ENCODE data around the gene ADAT3.

ADAT3 gene

GRCh38 chr19:1929021-1929742 lies 24.0 kb downstream of the ADAT3 start:
- Histone ChIP-seq H3K4me3 (ENCODE audit: low read depth, low read length) (peak overlapping the region; percentile 2), H3K9me3 (ENCODE audit: control insufficient read depth, insufficient read depth, low read depth, low read length) (no peaks in the 10 kb centered on the region), H3K27ac (ENCODE audit: extremely low read depth, low read depth, low read length) (no peak overlapping the region), H3K36me3 (ENCODE audit: control insufficient read depth in 2 of 2, insufficient read depth in 1 of 2, low read length in 2 of 2) (peaks cover 0 to 7% of the 10 kb centered on the region in 2 experiments; a peak in 2 of 3 replicates), H3K4me1 (ENCODE audit: control insufficient read depth, insufficient read depth, low read length) (no peaks in the 10 kb centered on the region)
- POLR2A ChIA-PET = interaction anchor here (0.9 kb wide), 1 partner anchor 16 kb away, joined by 7 read pairs; no protein-coding TSS in a partner anchor
- CTCF ChIA-PET = interaction anchor here (0.6 to 1.7 kb wide), 21 partner anchors 9 to 343 kb away, joined by 3 to 8 read pairs (median 4); no protein-coding TSS in a partner anchor
- 0 out of 2 replicates have a peak, but pooled peaks have one; percentile 24 for TF ChIP-seq ZNF600 (tag by site-specific recombination; IDR thresholded peaks at IDR 0.05)
- no peak for TF ChIP-seq ZNF146 (tag by site-specific recombination; IDR thresholded peaks at IDR 0.05)
- TF ChIP-seq ZNF610 (tag by site-specific recombination; IDR thresholded peaks at IDR 0.05; ENCODE audit: borderline replicate concordance) = no peak
- TF ChIP-seq, protein P1, sequence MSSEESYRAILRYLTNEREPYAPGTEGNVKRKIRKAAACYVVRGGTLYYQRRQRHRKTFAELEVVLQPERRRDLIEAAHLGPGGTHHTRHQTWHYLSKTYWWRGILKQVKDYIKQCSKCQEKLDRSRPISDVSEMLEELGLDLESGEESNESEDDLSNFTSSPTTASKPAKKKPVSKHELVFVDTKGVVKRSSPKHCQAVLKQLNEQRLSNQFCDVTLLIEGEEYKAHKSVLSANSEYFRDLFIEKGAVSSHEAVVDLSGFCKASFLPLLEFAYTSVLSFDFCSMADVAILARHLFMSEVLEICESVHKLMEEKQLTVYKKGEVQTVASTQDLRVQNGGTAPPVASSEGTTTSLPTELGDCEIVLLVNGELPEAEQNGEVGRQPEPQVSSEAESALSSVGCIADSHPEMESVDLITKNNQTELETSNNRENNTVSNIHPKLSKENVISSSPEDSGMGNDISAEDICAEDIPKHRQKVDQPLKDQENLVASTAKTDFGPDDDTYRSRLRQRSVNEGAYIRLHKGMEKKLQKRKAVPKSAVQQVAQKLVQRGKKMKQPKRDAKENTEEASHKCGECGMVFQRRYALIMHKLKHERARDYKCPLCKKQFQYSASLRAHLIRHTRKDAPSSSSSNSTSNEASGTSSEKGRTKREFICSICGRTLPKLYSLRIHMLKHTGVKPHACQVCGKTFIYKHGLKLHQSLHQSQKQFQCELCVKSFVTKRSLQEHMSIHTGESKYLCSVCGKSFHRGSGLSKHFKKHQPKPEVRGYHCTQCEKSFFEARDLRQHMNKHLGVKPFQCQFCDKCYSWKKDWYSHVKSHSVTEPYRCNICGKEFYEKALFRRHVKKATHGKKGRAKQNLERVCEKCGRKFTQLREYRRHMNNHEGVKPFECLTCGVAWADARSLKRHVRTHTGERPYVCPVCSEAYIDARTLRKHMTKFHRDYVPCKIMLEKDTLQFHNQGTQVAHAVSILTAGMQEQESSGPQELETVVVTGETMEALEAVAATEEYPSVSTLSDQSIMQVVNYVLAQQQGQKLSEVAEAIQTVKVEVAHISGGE (tag by site-specific recombination; conservative IDR thresholded peaks at IDR 0.05; ENCODE audit: low read depth) = 0 out of 2 replicates have a peak, but pooled peaks have one; percentile 21
- TF ChIP-seq ZNF266 (tag by site-specific recombination; IDR thresholded peaks at IDR 0.05; ENCODE audit: low read depth) = no peak
- peak; percentile 58 for TF ChIP-seq ZXDB (tag by site-specific recombination; IDR thresholded peaks at IDR 0.05)
- peak; percentile 45; the same call in 1 of the 2 replicates for TF ChIP-seq ZNF2 (tag by site-specific recombination; IDR thresholded peaks at IDR 0.05)
- TF ChIP-seq KLF1 (tag by site-specific recombination; IDR thresholded peaks at IDR 0.05) = peak; percentile 27; the same call in 1 of the 2 replicates
- TF ChIP-seq, protein P2, sequence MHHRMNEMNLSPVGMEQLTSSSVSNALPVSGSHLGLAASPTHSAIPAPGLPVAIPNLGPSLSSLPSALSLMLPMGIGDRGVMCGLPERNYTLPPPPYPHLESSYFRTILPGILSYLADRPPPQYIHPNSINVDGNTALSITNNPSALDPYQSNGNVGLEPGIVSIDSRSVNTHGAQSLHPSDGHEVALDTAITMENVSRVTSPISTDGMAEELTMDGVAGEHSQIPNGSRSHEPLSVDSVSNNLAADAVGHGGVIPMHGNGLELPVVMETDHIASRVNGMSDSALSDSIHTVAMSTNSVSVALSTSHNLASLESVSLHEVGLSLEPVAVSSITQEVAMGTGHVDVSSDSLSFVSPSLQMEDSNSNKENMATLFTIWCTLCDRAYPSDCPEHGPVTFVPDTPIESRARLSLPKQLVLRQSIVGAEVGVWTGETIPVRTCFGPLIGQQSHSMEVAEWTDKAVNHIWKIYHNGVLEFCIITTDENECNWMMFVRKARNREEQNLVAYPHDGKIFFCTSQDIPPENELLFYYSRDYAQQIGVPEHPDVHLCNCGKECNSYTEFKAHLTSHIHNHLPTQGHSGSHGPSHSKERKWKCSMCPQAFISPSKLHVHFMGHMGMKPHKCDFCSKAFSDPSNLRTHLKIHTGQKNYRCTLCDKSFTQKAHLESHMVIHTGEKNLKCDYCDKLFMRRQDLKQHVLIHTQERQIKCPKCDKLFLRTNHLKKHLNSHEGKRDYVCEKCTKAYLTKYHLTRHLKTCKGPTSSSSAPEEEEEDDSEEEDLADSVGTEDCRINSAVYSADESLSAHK (tag by site-specific recombination; IDR thresholded peaks at IDR 0.05) = peak; percentile 95
- TF ChIP-seq ZNF19 (tag by site-specific recombination; IDR thresholded peaks at IDR 0.05; ENCODE audit: low read depth) = no peak
- TF ChIP-seq KLF8 (tag by site-specific recombination; IDR thresholded peaks at IDR 0.05) = peak; percentile 57; the same call in 1 of the 2 replicates
- TF ChIP-seq, protein P3, sequence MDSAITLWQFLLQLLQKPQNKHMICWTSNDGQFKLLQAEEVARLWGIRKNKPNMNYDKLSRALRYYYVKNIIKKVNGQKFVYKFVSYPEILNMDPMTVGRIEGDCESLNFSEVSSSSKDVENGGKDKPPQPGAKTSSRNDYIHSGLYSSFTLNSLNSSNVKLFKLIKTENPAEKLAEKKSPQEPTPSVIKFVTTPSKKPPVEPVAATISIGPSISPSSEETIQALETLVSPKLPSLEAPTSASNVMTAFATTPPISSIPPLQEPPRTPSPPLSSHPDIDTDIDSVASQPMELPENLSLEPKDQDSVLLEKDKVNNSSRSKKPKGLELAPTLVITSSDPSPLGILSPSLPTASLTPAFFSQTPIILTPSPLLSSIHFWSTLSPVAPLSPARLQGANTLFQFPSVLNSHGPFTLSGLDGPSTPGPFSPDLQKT (IDR thresholded peaks at IDR 0.05; ENCODE audit: borderline replicate concordance, low read depth, low read length) = no peak
- TF ChIP-seq, protein P4, sequence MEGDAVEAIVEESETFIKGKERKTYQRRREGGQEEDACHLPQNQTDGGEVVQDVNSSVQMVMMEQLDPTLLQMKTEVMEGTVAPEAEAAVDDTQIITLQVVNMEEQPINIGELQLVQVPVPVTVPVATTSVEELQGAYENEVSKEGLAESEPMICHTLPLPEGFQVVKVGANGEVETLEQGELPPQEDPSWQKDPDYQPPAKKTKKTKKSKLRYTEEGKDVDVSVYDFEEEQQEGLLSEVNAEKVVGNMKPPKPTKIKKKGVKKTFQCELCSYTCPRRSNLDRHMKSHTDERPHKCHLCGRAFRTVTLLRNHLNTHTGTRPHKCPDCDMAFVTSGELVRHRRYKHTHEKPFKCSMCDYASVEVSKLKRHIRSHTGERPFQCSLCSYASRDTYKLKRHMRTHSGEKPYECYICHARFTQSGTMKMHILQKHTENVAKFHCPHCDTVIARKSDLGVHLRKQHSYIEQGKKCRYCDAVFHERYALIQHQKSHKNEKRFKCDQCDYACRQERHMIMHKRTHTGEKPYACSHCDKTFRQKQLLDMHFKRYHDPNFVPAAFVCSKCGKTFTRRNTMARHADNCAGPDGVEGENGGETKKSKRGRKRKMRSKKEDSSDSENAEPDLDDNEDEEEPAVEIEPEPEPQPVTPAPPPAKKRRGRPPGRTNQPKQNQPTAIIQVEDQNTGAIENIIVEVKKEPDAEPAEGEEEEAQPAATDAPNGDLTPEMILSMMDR (tag by site-specific recombination; IDR thresholded peaks at IDR 0.05) = peak; percentile 52
- no peak for TF ChIP-seq ZNF112 (tag by site-specific recombination; IDR thresholded peaks at IDR 0.05)
- peak; percentile 99 for TF ChIP-seq ZBTB8A (tag by site-specific recombination; IDR thresholded peaks at IDR 0.05)
- 0 out of 2 replicates have a peak, but pooled peaks have one; percentile 23 for TF ChIP-seq ZBTB10 (tag by site-specific recombination; IDR thresholded peaks at IDR 0.05)
- TF ChIP-seq ZNF501 (tag by site-specific recombination; IDR thresholded peaks at IDR 0.05) = 0 out of 2 replicates have a peak, but pooled peaks have one; percentile 21
- TF ChIP-seq IKZF3 (tag by site-specific recombination; IDR thresholded peaks at IDR 0.05) = 0 out of 2 replicates have a peak, but pooled peaks have one; percentile 15
- peak; percentile 71; the same call in 1 of the 2 replicates for TF ChIP-seq SCRT2 (tag by site-specific recombination; IDR thresholded peaks at IDR 0.05)
- peak; percentile 61; the same call in 1 of the 2 replicates for TF ChIP-seq ZNF561 (tag by site-specific recombination; IDR thresholded peaks at IDR 0.05; ENCODE audit: borderline replicate concordance)
- TF ChIP-seq SCRT1 (tag by site-specific recombination; IDR thresholded peaks at IDR 0.05; ENCODE audit: borderline replicate concordance) = 0 out of 2 replicates have a peak, but pooled peaks have one; percentile 26
- TF ChIP-seq RBAK (tag by site-specific recombination; IDR thresholded peaks at IDR 0.05) = no peak
- peak; percentile 10; the same call in 1 of the 2 replicates for TF ChIP-seq SP2 (tag by site-specific recombination; IDR thresholded peaks at IDR 0.05)
- 0 out of 2 replicates have a peak, but pooled peaks have one; percentile 7 for TF ChIP-seq ZBTB7A (tag by site-specific recombination; IDR thresholded peaks at IDR 0.05; ENCODE audit: low read depth)
- TF ChIP-seq ZNF654 (tag by site-specific recombination; IDR thresholded peaks at IDR 0.05; ENCODE audit: low read depth) = peak; percentile 60
- peak; percentile 40 for TF ChIP-seq SP7 (tag by site-specific recombination; IDR thresholded peaks at IDR 0.05)
